HepG2 (cell line): ENCODE data around the gene SLC7A6OS. TPM values are rescaled to one million over a fixed set of nuclear protein-coding genes. Genes with fewer than 3 reads are reported as not detected.
A peak's percentile ranks its signal among the peaks of the same experiment; 100 is the strongest.

Experiments used
- ATF1 ChIP-seq: IDR thresholded peaks from 2 replicates; pipeline ENCODE4 v1.6.1; 2016; ENCODE audit warnings: mild to moderate bottlenecking, control low read depth
- BRD4 ChIP-seq: sonication (generic); formaldehyde crosslinking; IDR thresholded peaks from 2 replicates; pipeline ENCODE4 v1.4.0; 2020; ENCODE audit warnings: missing genetic modification reagents
- HIVEP1 ChIP-seq: sonication (generic); formaldehyde crosslinking; IDR thresholded peaks from 2 replicates; pipeline ENCODE4 v1.4.0; 2020; ENCODE audit warnings: mild to moderate bottlenecking, missing genetic modification reagents
- JUNB ChIP-seq: sonication (generic); formaldehyde crosslinking; IDR thresholded peaks from 2 replicates; pipeline ENCODE4 v1.8.0; 2022; ENCODE audit warnings: missing genetic modification reagents, mild to moderate bottlenecking, borderline replicate concordance
- TOE1 ChIP-seq: sonication (generic); formaldehyde crosslinking; IDR thresholded peaks from 2 replicates; pipeline ENCODE4 v1.4.0; 2020; ENCODE audit warnings: mild to moderate bottlenecking, missing genetic modification reagents
- ZFP91 ChIP-seq: sonication (generic); formaldehyde crosslinking; IDR thresholded peaks from 2 replicates; pipeline ENCODE4 v1.9.0; 2022; ENCODE audit warnings: missing genetic modification reagents, mild to moderate bottlenecking, borderline replicate concordance
- ZNF207 ChIP-seq: fragments of 450-650 bp; IDR thresholded peaks from 2 replicates; pipeline ENCODE4 v1.6.1; 2016; ENCODE audit warnings: antibody characterized with exemption, borderline replicate concordance
- ZNF282 ChIP-seq: fragments of 450-650 bp; IDR thresholded peaks from 2 replicates; pipeline ENCODE4 v1.6.1; 2018; ENCODE audit not compliant: partially characterized antibody
- ZNF362 ChIP-seq: sonication (generic); formaldehyde crosslinking; IDR thresholded peaks from 2 replicates; pipeline ENCODE4 v1.4.0; 2020; ENCODE audit warnings: missing genetic modification reagents, mild to moderate bottlenecking, borderline replicate concordance
- ZNF768 ChIP-seq: sonication (generic); formaldehyde crosslinking; IDR thresholded peaks from 2 replicates; pipeline ENCODE4 v1.4.0; 2020; ENCODE audit warnings: missing genetic modification reagents
- ZZZ3 ChIP-seq: sonication (generic); formaldehyde crosslinking; IDR thresholded peaks from 2 replicates; pipeline ENCODE4 v1.4.0; 2020; ENCODE audit warnings: missing genetic modification reagents, mild to moderate bottlenecking, borderline replicate concordance
- polyA plus RNA-seq, 8 experiments: library from polyadenylated mRNA; depleted of rRNA in 3 of 8; stranded (reverse) in 7 of 8; unstranded in 1 of 8; fragments of >200 nt; fragmentation: Illumina TruSeq in 4 of 8; extraction: Trizol in 4 of 8; gene quantifications; 2 replicates each; pipeline versions ENCODE4 v1.2.1 to v1.2.3, GENCODE V29; 2011 to 2016; ENCODE audit warnings: low read depth in 4 of 8, missing spikeins in 1 of 8, mixed read lengths in 1 of 8; ENCODE audit not compliant: insufficient read depth in 1 of 8
- total RNA-seq, 5 experiments: library from RNA; depleted of rRNA; stranded (reverse); fragments of >200 nt; fragmentation: Illumina TruSeq; extraction: Trizol; gene quantifications; 2 replicates each; pipeline ENCODE4 v1.2.3, GENCODE V29; 2016; ENCODE audit warnings: low read depth in 1 of 5
- TF ChIP-seq, protein P1 (sequence below): fragments of 450-650 bp; IDR thresholded peaks from 2 replicates; pipeline ENCODE4 v1.6.1; 2017
- TF ChIP-seq, protein P2 (sequence below): sonication (generic); formaldehyde crosslinking; IDR thresholded peaks from 2 replicates; pipeline ENCODE4 v1.8.1; 2023; ENCODE audit warnings: mild to moderate bottlenecking, missing genetic modification reagents
- TF ChIP-seq, protein P3 (sequence below): sonication (generic); formaldehyde crosslinking; IDR thresholded peaks from 2 replicates; pipeline ENCODE4; 2020; ENCODE audit warnings: missing genetic modification reagents, mild to moderate bottlenecking, borderline replicate concordance
- TF ChIP-seq, protein P4 (sequence below): sonication (generic); formaldehyde crosslinking; IDR thresholded peaks from 2 replicates; pipeline ENCODE4 v1.4.0; 2020; ENCODE audit warnings: missing genetic modification reagents
- TF ChIP-seq, protein P5 (sequence below): sonication (generic); formaldehyde crosslinking; conservative IDR thresholded peaks from 2 replicates; pipeline ENCODE4 v1.8.1; 2023; ENCODE audit warnings: missing genetic modification reagents

Gene SLC7A6OS
- total and polyA plus RNA-seq, 2 of the 13 experiments (the other 11 are each of a cell fraction or from before 2014, with no cell fraction given), result 11.2 to 21.5 TPM

DNA sequence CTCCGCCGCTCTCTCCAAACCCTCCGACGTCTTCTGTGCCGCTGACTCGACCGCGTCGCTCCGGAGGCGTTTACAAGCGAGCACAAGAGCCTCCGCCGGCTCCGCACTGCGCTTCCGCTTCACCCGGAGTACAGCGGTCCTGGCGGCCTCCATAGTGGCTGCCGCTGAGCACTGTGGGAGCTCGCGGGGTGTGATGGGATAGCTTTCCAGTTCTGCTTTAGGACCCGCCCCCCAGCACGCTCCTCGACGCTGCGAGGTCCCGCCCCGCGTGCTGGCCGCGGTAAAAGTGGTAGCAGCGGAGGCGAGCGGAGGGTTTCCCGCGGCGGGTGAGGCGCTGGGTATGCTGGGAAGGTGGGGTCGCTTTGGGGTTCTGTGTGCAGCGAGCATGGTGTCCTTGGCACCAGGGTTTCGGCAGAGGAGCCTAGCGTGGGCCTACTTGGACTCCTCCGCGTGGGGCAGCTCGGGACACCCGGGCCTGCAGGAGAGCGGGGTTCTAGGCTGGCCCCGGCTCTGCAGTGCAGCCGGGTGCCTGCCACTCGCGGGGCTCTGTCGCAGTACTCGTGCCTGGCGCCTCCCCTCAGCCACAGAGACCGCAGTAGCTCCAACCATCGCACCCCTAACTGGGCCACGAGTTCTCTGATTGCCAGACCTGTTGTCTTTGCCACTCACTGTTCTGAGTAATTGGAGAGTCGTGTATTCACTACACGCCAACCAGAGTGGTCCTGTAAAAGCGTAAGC lies at the start of gene SLC7A6OS, which contains the start of gene PRMT7 (continued):
- TF ChIP-seq TOE1 (CRISPR knock-in tag) (peak; percentile 99), ATF1 (CRISPR knock-in tag) (no peak), ZZZ3 (CRISPR knock-in tag) (peak; percentile 90; the same call in 1 of the 2 replicates), HIVEP1 (CRISPR knock-in tag) (peak; percentile 98), JUNB (CRISPR knock-in tag) (peak; percentile 97), ZNF768 (peak; percentile 92), BRD4 (CRISPR knock-in tag) (peak; percentile 89; the same call in 1 of the 2 replicates), ZNF282 (no peak), ZNF207 (no peak), ZFP91 (CRISPR knock-in tag) (peak; percentile 98), ZNF362 (CRISPR knock-in tag) (peak; percentile 74)
- TF ChIP-seq, protein P1, sequence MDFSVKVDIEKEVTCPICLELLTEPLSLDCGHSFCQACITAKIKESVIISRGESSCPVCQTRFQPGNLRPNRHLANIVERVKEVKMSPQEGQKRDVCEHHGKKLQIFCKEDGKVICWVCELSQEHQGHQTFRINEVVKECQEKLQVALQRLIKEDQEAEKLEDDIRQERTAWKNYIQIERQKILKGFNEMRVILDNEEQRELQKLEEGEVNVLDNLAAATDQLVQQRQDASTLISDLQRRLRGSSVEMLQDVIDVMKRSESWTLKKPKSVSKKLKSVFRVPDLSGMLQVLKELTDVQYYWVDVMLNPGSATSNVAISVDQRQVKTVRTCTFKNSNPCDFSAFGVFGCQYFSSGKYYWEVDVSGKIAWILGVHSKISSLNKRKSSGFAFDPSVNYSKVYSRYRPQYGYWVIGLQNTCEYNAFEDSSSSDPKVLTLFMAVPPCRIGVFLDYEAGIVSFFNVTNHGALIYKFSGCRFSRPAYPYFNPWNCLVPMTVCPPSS, result no peak
- TF ChIP-seq, protein P2, sequence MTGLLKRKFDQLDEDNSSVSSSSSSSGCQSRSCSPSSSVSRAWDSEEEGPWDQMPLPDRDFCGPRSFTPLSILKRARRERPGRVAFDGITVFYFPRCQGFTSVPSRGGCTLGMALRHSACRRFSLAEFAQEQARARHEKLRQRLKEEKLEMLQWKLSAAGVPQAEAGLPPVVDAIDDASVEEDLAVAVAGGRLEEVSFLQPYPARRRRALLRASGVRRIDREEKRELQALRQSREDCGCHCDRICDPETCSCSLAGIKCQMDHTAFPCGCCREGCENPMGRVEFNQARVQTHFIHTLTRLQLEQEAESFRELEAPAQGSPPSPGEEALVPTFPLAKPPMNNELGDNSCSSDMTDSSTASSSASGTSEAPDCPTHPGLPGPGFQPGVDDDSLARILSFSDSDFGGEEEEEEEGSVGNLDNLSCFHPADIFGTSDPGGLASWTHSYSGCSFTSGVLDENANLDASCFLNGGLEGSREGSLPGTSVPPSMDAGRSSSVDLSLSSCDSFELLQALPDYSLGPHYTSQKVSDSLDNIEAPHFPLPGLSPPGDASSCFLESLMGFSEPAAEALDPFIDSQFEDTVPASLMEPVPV (CRISPR knock-in tag), result peak; percentile 100
- TF ChIP-seq, protein P3, sequence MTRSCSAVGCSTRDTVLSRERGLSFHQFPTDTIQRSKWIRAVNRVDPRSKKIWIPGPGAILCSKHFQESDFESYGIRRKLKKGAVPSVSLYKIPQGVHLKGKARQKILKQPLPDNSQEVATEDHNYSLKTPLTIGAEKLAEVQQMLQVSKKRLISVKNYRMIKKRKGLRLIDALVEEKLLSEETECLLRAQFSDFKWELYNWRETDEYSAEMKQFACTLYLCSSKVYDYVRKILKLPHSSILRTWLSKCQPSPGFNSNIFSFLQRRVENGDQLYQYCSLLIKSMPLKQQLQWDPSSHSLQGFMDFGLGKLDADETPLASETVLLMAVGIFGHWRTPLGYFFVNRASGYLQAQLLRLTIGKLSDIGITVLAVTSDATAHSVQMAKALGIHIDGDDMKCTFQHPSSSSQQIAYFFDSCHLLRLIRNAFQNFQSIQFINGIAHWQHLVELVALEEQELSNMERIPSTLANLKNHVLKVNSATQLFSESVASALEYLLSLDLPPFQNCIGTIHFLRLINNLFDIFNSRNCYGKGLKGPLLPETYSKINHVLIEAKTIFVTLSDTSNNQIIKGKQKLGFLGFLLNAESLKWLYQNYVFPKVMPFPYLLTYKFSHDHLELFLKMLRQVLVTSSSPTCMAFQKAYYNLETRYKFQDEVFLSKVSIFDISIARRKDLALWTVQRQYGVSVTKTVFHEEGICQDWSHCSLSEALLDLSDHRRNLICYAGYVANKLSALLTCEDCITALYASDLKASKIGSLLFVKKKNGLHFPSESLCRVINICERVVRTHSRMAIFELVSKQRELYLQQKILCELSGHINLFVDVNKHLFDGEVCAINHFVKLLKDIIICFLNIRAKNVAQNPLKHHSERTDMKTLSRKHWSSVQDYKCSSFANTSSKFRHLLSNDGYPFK (CRISPR knock-in tag), result peak; percentile 97
- TF ChIP-seq, protein P4, sequence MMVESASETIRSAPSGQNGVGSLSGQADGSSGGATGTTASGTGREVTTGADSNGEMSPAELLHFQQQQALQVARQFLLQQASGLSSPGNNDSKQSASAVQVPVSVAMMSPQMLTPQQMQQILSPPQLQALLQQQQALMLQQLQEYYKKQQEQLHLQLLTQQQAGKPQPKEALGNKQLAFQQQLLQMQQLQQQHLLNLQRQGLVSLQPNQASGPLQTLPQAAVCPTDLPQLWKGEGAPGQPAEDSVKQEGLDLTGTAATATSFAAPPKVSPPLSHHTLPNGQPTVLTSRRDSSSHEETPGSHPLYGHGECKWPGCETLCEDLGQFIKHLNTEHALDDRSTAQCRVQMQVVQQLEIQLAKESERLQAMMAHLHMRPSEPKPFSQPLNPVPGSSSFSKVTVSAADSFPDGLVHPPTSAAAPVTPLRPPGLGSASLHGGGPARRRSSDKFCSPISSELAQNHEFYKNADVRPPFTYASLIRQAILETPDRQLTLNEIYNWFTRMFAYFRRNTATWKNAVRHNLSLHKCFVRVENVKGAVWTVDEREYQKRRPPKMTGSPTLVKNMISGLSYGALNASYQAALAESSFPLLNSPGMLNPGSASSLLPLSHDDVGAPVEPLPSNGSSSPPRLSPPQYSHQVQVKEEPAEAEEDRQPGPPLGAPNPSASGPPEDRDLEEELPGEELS (CRISPR knock-in tag), result peak; percentile 89
- TF ChIP-seq, protein P5, sequence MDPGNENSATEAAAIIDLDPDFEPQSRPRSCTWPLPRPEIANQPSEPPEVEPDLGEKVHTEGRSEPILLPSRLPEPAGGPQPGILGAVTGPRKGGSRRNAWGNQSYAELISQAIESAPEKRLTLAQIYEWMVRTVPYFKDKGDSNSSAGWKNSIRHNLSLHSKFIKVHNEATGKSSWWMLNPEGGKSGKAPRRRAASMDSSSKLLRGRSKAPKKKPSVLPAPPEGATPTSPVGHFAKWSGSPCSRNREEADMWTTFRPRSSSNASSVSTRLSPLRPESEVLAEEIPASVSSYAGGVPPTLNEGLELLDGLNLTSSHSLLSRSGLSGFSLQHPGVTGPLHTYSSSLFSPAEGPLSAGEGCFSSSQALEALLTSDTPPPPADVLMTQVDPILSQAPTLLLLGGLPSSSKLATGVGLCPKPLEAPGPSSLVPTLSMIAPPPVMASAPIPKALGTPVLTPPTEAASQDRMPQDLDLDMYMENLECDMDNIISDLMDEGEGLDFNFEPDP (CRISPR knock-in tag), result peak; percentile 100
